ENCODE data around the gene IL1RL2.

GRCh38 chr2:102176172-102176571 is 10.7 kb upstream of the IL1RL2 start:
- TF ChIP-seq, protein P1, sequence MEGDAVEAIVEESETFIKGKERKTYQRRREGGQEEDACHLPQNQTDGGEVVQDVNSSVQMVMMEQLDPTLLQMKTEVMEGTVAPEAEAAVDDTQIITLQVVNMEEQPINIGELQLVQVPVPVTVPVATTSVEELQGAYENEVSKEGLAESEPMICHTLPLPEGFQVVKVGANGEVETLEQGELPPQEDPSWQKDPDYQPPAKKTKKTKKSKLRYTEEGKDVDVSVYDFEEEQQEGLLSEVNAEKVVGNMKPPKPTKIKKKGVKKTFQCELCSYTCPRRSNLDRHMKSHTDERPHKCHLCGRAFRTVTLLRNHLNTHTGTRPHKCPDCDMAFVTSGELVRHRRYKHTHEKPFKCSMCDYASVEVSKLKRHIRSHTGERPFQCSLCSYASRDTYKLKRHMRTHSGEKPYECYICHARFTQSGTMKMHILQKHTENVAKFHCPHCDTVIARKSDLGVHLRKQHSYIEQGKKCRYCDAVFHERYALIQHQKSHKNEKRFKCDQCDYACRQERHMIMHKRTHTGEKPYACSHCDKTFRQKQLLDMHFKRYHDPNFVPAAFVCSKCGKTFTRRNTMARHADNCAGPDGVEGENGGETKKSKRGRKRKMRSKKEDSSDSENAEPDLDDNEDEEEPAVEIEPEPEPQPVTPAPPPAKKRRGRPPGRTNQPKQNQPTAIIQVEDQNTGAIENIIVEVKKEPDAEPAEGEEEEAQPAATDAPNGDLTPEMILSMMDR (IDR thresholded peaks at IDR 0.05): no peak
- no peak for TF ChIP-seq POLR2A (IDR thresholded peaks at IDR 0.05)
